AML-193 (cell line): Measurements from ENCODE around the gene SLC16A8.
A peak's percentile ranks its signal among the peaks of the same experiment; 100 is the strongest.
"Not testable (repeated sequence)": the region's sequence is repeated elsewhere in the genome, so short reads cannot be mapped to it uniquely, and the experiment has no call there.

ENCODE experiments used
- DNase-seq, 2 experiments: peaks; one replicate each; lab custom pipeline; 2025; lab: John Stamatoyannopoulos, UW

Gene SLC16A8

GRCh38 chr22:38043151-38044039 is 40.6 kb downstream of the SLC16A8 start:
- no peak for DNase-seq

- DNase-seq: peak in 1 of 2 experiments; percentile 32
These were observed 41.5 kb downstream of the SLC16A8 start for GRCh38 chr22:38042488-38042790.

- peak; percentile 52 to 55 for DNase-seq
These were observed 42.1 kb downstream of the SLC16A8 start for GRCh38 chr22:38041760-38042487.

- DNase-seq: no peak
These were observed 42.8 kb downstream of the SLC16A8 start for GRCh38 chr22:38040953-38041759.

- DNase-seq: no peak
These were observed 44.8 kb downstream of the SLC16A8 start for GRCh38 chr22:38038890-38039812.

GRCh38 chr22:38038426-38038825 is 45.6 kb downstream of the SLC16A8 start:
- DNase-seq: no peak

GRCh38 chr22:38037367-38038150 is 46.4 kb downstream of the SLC16A8 start:
- not testable (repeated sequence) for DNase-seq

GRCh38 chr22:38036392-38037062 is 47.5 kb downstream of the SLC16A8 start:
- no peak for DNase-seq

GRCh38 chr22:38035530-38035885 is 48.5 kb downstream of the SLC16A8 start:
- no peak for DNase-seq

- no peak for DNase-seq
These were observed 49.0 kb downstream of the SLC16A8 start for GRCh38 chr22:38034884-38035529.

GRCh38 chr22:38034278-38034882 is 49.6 kb downstream of the SLC16A8 start:
- DNase-seq: no peak

- DNase-seq: no peak
These were observed 50.3 kb downstream of the SLC16A8 start for GRCh38 chr22:38033522-38034277.

- DNase-seq: peak in 1 of 2 experiments; percentile 22
These were observed 51.1 kb downstream of the SLC16A8 start for GRCh38 chr22:38032681-38033521.

GRCh38 chr22:38031491-38031890 is 52.5 kb downstream of the SLC16A8 start:
- no peak for DNase-seq

- no peak for DNase-seq
These were observed 53.5 kb downstream of the SLC16A8 start for GRCh38 chr22:38030311-38031133.

GRCh38 chr22:38029901-38030300 is 54.1 kb downstream of the SLC16A8 start:
- DNase-seq: no peak
